Neuron (in vitro differentiated cells): ENCODE data around the gene MGLL.

Experiments used
- H2AFZ ChIP-seq: one replicate; pipeline ENCODE4 v1.6.1; 2013; ENCODE audit warnings: low read depth, mild to moderate bottlenecking, inconsistent platforms, low read length, moderate library complexity
- H3K27me3 ChIP-seq: one replicate; pipeline ENCODE4 v1.6.1; 2013; ENCODE audit warnings: low read length; ENCODE audit not compliant: insufficient read depth
- H3K36me3 ChIP-seq: one replicate; pipeline ENCODE4 v1.6.1; 2013; ENCODE audit warnings: low read length; ENCODE audit not compliant: insufficient read depth
- H3K4me1 ChIP-seq: one replicate; pipeline ENCODE4 v1.6.1; 2013; ENCODE audit warnings: low read length; ENCODE audit not compliant: insufficient read depth
- H3K4me3 ChIP-seq: 2 replicates; pipeline ENCODE4 v1.5.1; 2013; ENCODE audit warnings: mild to moderate bottlenecking, low read length, moderate library complexity
- H3K9me3 ChIP-seq: one replicate; pipeline ENCODE4 v1.6.1; 2013; ENCODE audit warnings: low read length

Gene MGLL

GRCh38 chr3:127716384-127716783, 105.9 kb downstream of the MGLL start:
- Histone ChIP-seq H2AFZ (no peak overlapping the region), H3K36me3 (no peaks in the 10 kb centered on the region), H3K4me1 (no peaks in the 10 kb centered on the region), H3K4me3 (no peak overlapping the region), H3K9me3 (no peaks in the 10 kb centered on the region), H3K27me3 (peaks cover 16% of the 10 kb centered on the region)

DNA sequence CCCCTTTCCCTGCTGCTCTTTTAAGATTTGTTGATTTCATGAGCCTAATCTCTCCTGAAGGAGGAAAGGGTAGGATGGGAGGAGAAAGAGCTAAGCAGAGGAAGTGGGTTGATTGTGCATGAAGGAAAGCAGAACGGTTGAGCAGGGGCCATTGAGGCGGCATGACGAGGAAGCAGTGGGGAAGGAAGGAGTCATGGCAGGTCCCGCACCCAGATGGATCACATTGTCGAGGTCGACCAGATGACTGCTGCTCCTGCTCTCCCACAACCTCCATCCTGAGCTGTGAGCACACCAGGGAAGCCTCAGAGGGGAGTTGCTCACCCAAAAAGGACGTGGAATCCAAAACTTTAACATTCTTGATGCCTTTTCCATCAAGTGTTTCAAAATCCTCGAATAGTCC, 106.8 kb downstream of the MGLL start:
- H3K4me1 ChIP-seq: no peaks in the 10 kb centered on the region
- no peaks in the 10 kb centered on the region for H3K36me3 ChIP-seq

DNA sequence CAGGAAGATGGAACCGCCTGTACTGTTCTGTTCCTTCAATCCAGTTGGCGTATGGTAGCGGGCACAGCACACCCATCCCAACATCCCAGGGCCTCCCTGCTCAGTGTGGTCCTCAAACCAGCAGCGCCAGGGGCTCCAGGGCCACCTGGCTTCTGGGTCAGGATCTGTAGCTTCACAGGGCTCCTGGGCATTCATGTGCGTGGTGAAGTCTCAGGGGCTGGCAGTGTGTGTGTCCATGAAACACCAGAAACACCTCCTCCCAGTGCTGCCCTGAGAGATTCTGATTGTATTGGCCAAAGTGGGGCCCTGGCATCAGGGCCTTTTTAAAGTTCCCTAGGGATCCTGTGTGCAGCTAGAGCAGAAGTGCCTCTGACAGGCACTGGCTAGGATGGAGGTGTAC, 107.4 kb downstream of the MGLL start:
- Histone ChIP-seq H3K9me3 (no peaks in the 10 kb centered on the region), H2AFZ (no peak overlapping the region), H3K36me3 (no peaks in the 10 kb centered on the region), H3K4me1 (no peaks in the 10 kb centered on the region), H3K27me3 (peaks cover 16% of the 10 kb centered on the region), H3K4me3 (no peak overlapping the region)

More for the DNA sequence above, 106.8 kb downstream of the MGLL start:
- Histone ChIP-seq H3K9me3 (no peaks in the 10 kb centered on the region), H3K4me3 (no peak overlapping the region), H2AFZ (no peak overlapping the region), H3K27me3 (peaks cover 16% of the 10 kb centered on the region)

DNA sequence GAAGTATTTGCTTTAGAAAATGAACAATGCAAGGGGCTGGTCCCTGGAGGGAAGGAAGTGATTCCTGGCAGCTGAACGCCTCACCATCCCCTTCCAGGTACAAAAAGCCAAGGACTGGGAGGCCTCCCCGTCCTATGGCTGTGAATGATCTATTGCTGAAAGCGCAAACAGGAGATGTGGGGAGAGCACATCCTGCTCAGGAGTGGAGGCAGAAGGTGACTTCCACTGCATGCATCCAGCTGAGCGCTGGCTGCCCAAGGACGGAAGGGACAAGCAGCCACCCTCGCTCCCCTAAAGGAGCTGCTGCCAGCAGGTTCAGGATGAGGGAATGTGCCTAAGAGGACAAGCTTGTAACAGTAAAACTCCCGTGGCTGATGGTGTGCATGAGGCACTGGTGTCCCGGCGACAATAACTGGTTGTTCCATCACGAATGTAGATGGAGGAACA, 108.2 kb downstream of the MGLL start:
- H3K4me3 ChIP-seq: no peak overlapping the region
- no peaks in the 10 kb centered on the region for H3K36me3 ChIP-seq
- no peaks in the 10 kb centered on the region for H3K4me1 ChIP-seq

DNA sequence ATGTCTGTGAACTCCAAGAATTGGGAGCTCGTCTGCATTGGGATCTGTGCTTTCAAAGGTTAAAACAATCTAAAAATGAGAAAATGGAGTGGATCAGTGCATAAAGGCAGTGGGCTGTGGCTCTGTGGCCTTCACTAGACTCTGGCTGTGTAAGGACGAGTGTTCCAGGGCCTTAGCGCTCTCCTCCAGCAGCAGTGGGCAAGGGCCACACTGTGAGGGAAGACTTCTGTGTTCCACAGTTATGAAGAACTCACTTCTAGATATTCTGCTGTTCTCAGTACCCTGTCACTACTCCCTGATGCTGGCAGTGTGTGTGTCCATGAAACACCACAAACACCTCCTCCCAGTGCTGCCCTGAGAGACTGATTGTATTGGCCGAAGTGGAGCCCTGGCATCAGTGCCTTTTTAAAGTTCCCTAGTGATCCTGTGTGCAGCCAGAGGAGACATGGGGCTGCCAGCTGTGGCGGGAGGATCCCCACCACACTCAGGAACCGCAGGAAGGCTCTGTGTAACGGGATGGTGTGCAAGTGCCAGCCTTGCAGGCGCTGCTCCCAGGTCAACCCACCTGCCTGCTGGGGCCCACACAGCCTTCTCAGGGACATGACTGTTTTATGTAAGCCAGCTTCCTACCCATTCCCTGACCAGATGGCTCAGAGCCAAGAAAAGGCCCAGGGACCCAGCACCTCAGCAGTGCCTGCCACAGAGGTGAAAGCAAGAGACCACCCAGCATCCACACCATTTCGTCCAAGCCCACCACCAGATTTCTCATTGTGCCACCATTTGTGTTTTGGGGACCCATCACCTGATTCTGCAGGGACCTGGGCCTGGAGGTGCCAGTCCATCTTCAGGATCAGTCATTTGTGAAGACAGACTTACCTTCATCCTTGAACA, 109.2 kb downstream of the MGLL start:
- no peaks in the 10 kb centered on the region for H3K9me3 ChIP-seq
- no peaks in the 10 kb centered on the region for H3K4me1 ChIP-seq
- no peak overlapping the region for H3K4me3 ChIP-seq
- H3K27me3 ChIP-seq: peaks cover 6% of the 10 kb centered on the region
- no peaks in the 10 kb centered on the region for H3K36me3 ChIP-seq
- H2AFZ ChIP-seq: no peak overlapping the region

More for the DNA sequence above, 108.2 kb downstream of the MGLL start:
- Histone ChIP-seq H3K9me3 (no peaks in the 10 kb centered on the region), H3K27me3 (peaks cover 14% of the 10 kb centered on the region), H2AFZ (no peak overlapping the region)

- Histone ChIP-seq H3K36me3 (no peaks in the 10 kb centered on the region), H2AFZ (no peak overlapping the region), H3K4me1 (no peaks in the 10 kb centered on the region), H3K9me3 (no peaks in the 10 kb centered on the region), H3K4me3 (no peak overlapping the region), H3K27me3 (peaks cover 12% of the 10 kb centered on the region)
Observed at GRCh38 chr3:127712461-127712860, 109.9 kb downstream of the MGLL start.

- no peaks in the 10 kb centered on the region for H3K36me3 ChIP-seq
- H2AFZ ChIP-seq: no peak overlapping the region
- peaks cover 12% of the 10 kb centered on the region for H3K27me3 ChIP-seq
- H3K4me3 ChIP-seq: no peak overlapping the region
- H3K9me3 ChIP-seq: no peaks in the 10 kb centered on the region
- H3K4me1 ChIP-seq: no peaks in the 10 kb centered on the region
Observed at GRCh38 chr3:127711896-127712295, 110.4 kb downstream of the MGLL start.

DNA sequence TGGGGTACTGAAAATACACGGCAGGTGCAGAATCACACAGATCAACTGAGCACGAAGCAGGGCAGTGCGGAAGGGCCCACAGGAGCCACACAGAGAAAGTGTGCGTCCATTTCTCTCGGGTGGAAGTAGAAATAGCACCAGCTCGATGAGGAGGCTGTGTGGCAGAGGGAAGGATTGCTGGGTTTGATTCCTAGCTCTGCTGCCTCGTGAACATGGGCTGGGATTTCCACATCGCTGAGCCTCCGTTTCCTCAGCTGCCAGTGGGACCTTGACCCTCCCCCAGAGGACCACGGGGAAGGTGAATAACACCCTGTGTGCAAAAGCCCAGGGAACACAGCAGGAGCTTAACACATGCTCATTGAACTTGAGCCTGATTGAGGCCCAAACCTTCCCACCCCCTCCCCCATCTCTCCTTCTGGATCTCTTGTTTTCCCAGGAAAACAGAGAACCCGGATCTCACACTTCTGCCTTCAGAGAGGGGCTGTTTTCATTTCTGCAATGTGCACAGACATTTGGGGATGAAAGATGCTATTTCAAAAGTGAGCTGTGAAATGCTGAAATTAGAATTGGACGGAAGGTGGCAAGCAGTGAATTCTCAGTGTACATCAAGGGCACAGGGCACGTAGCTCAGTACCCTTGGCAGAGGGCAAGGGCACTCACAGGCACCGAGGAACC, 111.2 kb downstream of the MGLL start:
- H2AFZ ChIP-seq: no peak overlapping the region
- no peak overlapping the region for H3K4me3 ChIP-seq
- H3K9me3 ChIP-seq: no peaks in the 10 kb centered on the region
- no peaks in the 10 kb centered on the region for H3K36me3 ChIP-seq
- peaks cover 12% of the 10 kb centered on the region for H3K27me3 ChIP-seq
- H3K4me1 ChIP-seq: no peaks in the 10 kb centered on the region

DNA sequence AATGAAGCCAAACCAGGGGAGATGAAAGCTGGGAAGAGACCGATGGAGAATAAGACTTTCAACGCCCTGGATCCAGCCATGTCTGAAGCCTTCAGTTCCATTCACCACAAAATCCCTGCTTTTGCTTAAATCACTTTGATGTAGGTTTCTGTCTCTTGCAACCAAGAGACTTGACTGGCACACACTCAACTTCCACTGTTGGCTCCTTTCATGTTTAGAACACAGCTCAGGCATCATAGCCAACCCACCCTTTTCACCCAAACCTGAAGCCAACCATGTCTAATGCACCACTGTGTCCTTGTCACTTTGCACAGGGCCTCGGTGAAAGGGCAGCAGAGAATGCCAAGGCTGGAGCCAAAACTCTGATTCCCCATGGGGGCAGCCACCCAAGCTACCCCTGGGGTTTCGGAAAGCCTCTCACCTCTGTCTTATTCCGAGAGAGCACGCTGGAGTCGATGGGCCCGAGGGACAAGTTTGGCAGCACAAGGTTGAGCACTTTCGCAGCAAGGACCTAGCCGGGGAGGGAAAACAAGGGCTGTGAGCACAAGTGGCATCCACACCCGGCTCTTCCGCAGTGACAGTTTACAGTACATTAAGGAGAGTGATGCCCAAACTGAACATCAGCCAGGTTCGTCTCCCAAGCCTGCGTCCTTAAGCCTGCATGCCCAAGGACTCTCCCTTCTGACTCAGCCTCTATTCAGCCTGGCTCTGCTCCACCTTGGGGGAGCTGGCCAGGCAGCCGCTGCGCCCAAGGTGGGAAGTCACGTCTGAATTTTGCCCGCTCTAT, 112.0 kb downstream of the MGLL start:
- Histone ChIP-seq H3K36me3 (no peaks in the 10 kb centered on the region), H3K9me3 (no peaks in the 10 kb centered on the region), H2AFZ (no peak overlapping the region), H3K4me1 (no peaks in the 10 kb centered on the region), H3K4me3 (no peak overlapping the region), H3K27me3 (peaks cover 12% of the 10 kb centered on the region)

- no peaks in the 10 kb centered on the region for H3K36me3 ChIP-seq
- H2AFZ ChIP-seq: no peak overlapping the region
- peaks cover 8% of the 10 kb centered on the region for H3K27me3 ChIP-seq
- H3K4me3 ChIP-seq: no peak overlapping the region
- H3K9me3 ChIP-seq: no peaks in the 10 kb centered on the region
- H3K4me1 ChIP-seq: no peaks in the 10 kb centered on the region
Observed at GRCh38 chr3:127709320-127710060, 112.8 kb downstream of the MGLL start.

GRCh38 chr3:127708837-127709236, 113.5 kb downstream of the MGLL start:
- H3K9me3 ChIP-seq: no peaks in the 10 kb centered on the region
- H3K4me1 ChIP-seq: no peaks in the 10 kb centered on the region
- no peak overlapping the region for H3K4me3 ChIP-seq
- H2AFZ ChIP-seq: no peak overlapping the region
- no peaks in the 10 kb centered on the region for H3K36me3 ChIP-seq
- H3K27me3 ChIP-seq: peaks cover 5% of the 10 kb centered on the region

DNA sequence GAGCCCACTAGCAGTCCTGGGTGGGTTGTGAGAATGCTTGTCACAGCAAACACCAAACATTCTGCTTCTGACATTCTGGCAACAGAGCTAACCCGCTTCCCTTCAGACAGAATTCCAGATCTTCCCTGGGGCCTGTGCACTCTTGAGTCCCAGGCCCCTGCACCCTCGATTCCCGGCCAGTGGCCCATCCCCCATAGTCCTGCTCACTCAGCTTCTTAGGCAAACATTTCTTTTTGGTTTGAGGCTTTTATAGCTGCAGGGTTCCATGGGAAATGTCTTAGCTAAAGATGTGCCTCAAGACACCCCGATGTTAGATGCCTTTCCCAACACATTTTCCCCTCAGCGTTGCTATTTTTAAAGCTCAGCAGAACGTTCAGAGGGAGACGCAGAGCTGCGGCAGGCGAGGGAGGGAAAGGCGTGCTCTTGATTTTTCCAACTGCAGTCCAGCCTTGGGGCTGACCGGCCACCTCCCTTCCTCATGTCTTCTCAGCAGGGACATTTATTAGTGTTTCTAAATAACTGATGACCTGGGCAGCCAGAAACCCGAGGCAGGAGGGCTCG, 114.4 kb downstream of the MGLL start:
- H3K9me3 ChIP-seq: no peaks in the 10 kb centered on the region
- H3K36me3 ChIP-seq: no peaks in the 10 kb centered on the region
- peaks cover 5% of the 10 kb centered on the region for H3K27me3 ChIP-seq
- no peak overlapping the region for H2AFZ ChIP-seq
- H3K4me1 ChIP-seq: no peaks in the 10 kb centered on the region
- H3K4me3 ChIP-seq: no peak overlapping the region
